HG02884 (cell line): ENCODE data around the gene NUP62.
"Not testable (repeated sequence)": the region's sequence is repeated elsewhere in the genome, so short reads cannot be mapped to it uniquely, and the experiment has no call there.

Experiments used
- ATAC-seq: cut with Tn5 transposase; IDR thresholded peaks from one replicate; pipeline ENCODE4 v1.9.1; 2021; ENCODE audit warnings: mild to moderate bottlenecking, moderate library complexity; ENCODE audit not compliant: unreplicated experiment

Gene NUP62

GRCh38 chr19:49926515-49926914 lies 2.8 kb downstream of the NUP62 start:
- ATAC-seq = no peak

- no peak for ATAC-seq
Measured at GRCh38 chr19:49925486-49925885, 3.8 kb downstream of the NUP62 start.

GRCh38 chr19:49924881-49925210 lies 4.5 kb downstream of the NUP62 start:
- ATAC-seq = not testable (repeated sequence)

- no peak for ATAC-seq
Measured at GRCh38 chr19:49924004-49924880, 5.1 kb downstream of the NUP62 start.

GRCh38 chr19:49923055-49924003 lies 6.0 kb downstream of the NUP62 start:
- ATAC-seq = no peak

- no peak for ATAC-seq
Measured at GRCh38 chr19:49921871-49922795, 7.2 kb downstream of the NUP62 start.

- no peak for ATAC-seq
Measured at GRCh38 chr19:49920624-49921363, 8.5 kb downstream of the NUP62 start.

- ATAC-seq = no peak
Measured at GRCh38 chr19:49918089-49918488, 11.2 kb downstream of the NUP62 start.

- ATAC-seq = no peak
Measured at GRCh38 chr19:49916839-49917733, 12.2 kb downstream of the NUP62 start.

- ATAC-seq = no peak
Measured at GRCh38 chr19:49915271-49915670, 14.0 kb downstream of the NUP62 start.

GRCh38 chr19:49913720-49914119 lies 15.6 kb downstream of the NUP62 start:
- no peak for ATAC-seq

- ATAC-seq = no peak
Measured at GRCh38 chr19:49912965-49913685, 16.2 kb downstream of the NUP62 start.

- no peak for ATAC-seq
Measured at GRCh38 chr19:49911381-49912145, 17.7 kb downstream of the NUP62 start.

GRCh38 chr19:49910179-49910578 lies 19.1 kb downstream of the NUP62 start:
- ATAC-seq = no peak

- ATAC-seq = no peak
Measured at GRCh38 chr19:49908480-49909420, 20.6 kb downstream of the NUP62 start.

GRCh38 chr19:49907745-49908446 lies 21.4 kb downstream of the NUP62 start:
- no peak for ATAC-seq
